Upper lobe of right lung (tissue), 1 donor: ENCODE measurements around the gene TTC24. TPM values are rescaled to one million over a fixed set of nuclear protein-coding genes. Genes with fewer than 3 reads are reported as not detected.

ENCODE experiments used
- ATAC-seq: fragments of 200-7000 bp; cut with Tn5 transposase; one replicate; pipeline ENCODE4 v1.9.1; 2020; ENCODE audit warnings: mild to moderate bottlenecking, moderate library complexity
- DNase-seq: peaks from one replicate; pipeline ENCODE4 v3.0.0-alpha.2; 2020
- H3K27ac ChIP-seq: fragments of 200-600 bp; one replicate; pipeline ENCODE4 v1.8.0; 2022
- H3K27me3 ChIP-seq: fragments of 200-600 bp; one replicate; pipeline ENCODE4 v1.8.0; 2022; ENCODE audit warnings: mild to moderate bottlenecking
- H3K36me3 ChIP-seq: fragments of 200-600 bp; one replicate; pipeline ENCODE4 v1.8.0; 2022
- H3K4me1 ChIP-seq: fragments of 200-600 bp; one replicate; pipeline ENCODE4 v1.8.0; 2022
- H3K4me3 ChIP-seq: fragments of 200-600 bp; one replicate; pipeline ENCODE4 v1.8.0; 2022; ENCODE audit warnings: mild to moderate bottlenecking
- H3K9me3 ChIP-seq: fragments of 200-600 bp; one replicate; pipeline ENCODE4 v1.8.0; 2022
- intact Hi-C: fragments of 100-400 bp; cut with DNase I; formaldehyde crosslinking; loops from one replicate; pipeline ENCODE4 v1.11.0; 2022
- total RNA-seq: library from RNA; stranded (reverse); fragmentation: NEBNext Ultra II Directional; extraction: Animal tissue kit (Norgen Biotek cat#: 25700); gene quantifications from one replicate; pipeline ENCODE4 v1.2.1, GENCODE V29; 2021
- TF ChIP-seq, protein P1 (sequence below): fragments of 200-600 bp; IDR thresholded peaks from one replicate; pipeline ENCODE4 v1.8.0; 2022; ENCODE audit warnings: antibody characterized with exemption
- donor health status: DM: no; HTN: yes; CAD: no; lungs with severe emphysema.

The TTC24 gene
- total RNA-seq, 1 donor from 2014 or later, result not detected

GRCh38 chr1:156616463-156616862 lies 36.9 kb downstream of the TTC24 start:
- H3K27me3 ChIP-seq, result peaks cover 24% of the 10 kb centered on the region
- peak; percentile 55 for ATAC-seq
- H3K9me3 ChIP-seq, result no peaks in the 10 kb centered on the region
- no peak overlapping the region for H3K4me3 ChIP-seq
- H3K4me1 ChIP-seq, result no peaks in the 10 kb centered on the region
- H3K36me3 ChIP-seq, result no peaks in the 10 kb centered on the region
- no peak for DNase-seq
- intact Hi-C loops, result no loop called here
- TF ChIP-seq, protein P1, sequence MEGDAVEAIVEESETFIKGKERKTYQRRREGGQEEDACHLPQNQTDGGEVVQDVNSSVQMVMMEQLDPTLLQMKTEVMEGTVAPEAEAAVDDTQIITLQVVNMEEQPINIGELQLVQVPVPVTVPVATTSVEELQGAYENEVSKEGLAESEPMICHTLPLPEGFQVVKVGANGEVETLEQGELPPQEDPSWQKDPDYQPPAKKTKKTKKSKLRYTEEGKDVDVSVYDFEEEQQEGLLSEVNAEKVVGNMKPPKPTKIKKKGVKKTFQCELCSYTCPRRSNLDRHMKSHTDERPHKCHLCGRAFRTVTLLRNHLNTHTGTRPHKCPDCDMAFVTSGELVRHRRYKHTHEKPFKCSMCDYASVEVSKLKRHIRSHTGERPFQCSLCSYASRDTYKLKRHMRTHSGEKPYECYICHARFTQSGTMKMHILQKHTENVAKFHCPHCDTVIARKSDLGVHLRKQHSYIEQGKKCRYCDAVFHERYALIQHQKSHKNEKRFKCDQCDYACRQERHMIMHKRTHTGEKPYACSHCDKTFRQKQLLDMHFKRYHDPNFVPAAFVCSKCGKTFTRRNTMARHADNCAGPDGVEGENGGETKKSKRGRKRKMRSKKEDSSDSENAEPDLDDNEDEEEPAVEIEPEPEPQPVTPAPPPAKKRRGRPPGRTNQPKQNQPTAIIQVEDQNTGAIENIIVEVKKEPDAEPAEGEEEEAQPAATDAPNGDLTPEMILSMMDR, result no peak
- H3K27ac ChIP-seq, result no peak overlapping the region

- Histone ChIP-seq H3K4me3 (no peak within 1 kb of the TSS), H3K27ac (no peak within 1 kb of the TSS), H3K27me3 (peaks cover 34% of the 10 kb centered on the region), H3K4me1 (peaks cover 4% of the 10 kb centered on the region), H3K36me3 (no peaks in the 10 kb centered on the region), H3K9me3 (no peaks in the 10 kb centered on the region)
- DNase-seq, result peak; percentile 35
- TF ChIP-seq, protein P1, result peak; percentile 24
- peak; percentile 29 for ATAC-seq
- intact Hi-C loops, result no loop called here
Measured at GRCh38 chr1:156618853-156619581, 39.5 kb downstream of the TTC24 start, which contains the start of gene HAPLN2. HAPLN2 (plus strand) TSS chr1:156619415; CDS start chr1:156623491, 4,076 bp downstream.

DNA sequence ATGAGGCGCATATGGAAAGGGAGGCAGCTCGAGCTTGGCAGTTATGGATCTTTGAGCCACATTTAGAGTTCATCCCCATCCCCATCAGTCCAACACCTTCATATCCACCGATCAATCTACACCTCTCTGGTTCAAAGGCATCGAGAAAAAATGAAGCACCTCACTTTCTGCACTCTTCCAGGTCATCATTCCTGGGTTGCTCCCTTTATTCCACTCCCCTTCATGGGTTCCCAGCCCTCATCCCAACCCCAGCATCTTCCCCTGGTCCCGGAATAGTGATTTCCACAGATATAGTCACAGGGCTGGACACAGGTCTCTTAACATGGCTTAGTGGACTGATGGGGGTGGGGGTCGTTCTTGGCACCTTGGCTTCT lies 40.0 kb downstream of the TTC24 start:
- H3K9me3 ChIP-seq, result no peaks in the 10 kb centered on the region
- H3K27ac ChIP-seq, result no peak overlapping the region
- peaks cover 8% of the 10 kb centered on the region for H3K4me1 ChIP-seq
- peaks cover 40% of the 10 kb centered on the region for H3K27me3 ChIP-seq
- H3K4me3 ChIP-seq, result no peak overlapping the region
- TF ChIP-seq, protein P1, result no peak
- no peaks in the 10 kb centered on the region for H3K36me3 ChIP-seq
- DNase-seq (peak; percentile 11), ATAC-seq (no peak)
- intact Hi-C loops, result no loop called here

GRCh38 chr1:156622581-156623297 lies 43.2 kb downstream of the TTC24 start:
- H3K4me1 ChIP-seq, result peaks cover 23% of the 10 kb centered on the region
- H3K4me3 ChIP-seq, result no peak overlapping the region
- intact Hi-C loops, result loop anchor here (10.0 kb wide), 1 partner anchor 52 kb away; the partner anchor contains the start of gene NES
- no peaks in the 10 kb centered on the region for H3K36me3 ChIP-seq
- no peak overlapping the region for H3K27ac ChIP-seq
- DNase-seq (peak; percentile 25), ATAC-seq (no peak)
- TF ChIP-seq, protein P1, result no peak
- H3K27me3 ChIP-seq, result peaks cover 71% of the 10 kb centered on the region
- H3K9me3 ChIP-seq, result no peaks in the 10 kb centered on the region

GRCh38 chr1:156623946-156624813 lies 44.7 kb downstream of the TTC24 start:
- Histone ChIP-seq H3K9me3 (no peaks in the 10 kb centered on the region), H3K27ac (peak overlapping the region; percentile 42), H3K27me3 (peaks cover 79% of the 10 kb centered on the region), H3K4me1 (peaks cover 23% of the 10 kb centered on the region), H3K36me3 (no peaks in the 10 kb centered on the region), H3K4me3 (peak overlapping the region; percentile 39)
- TF ChIP-seq, protein P1, result peak; percentile 37
- ATAC-seq, result peak; percentile 64
- peak; percentile 73 for DNase-seq
- intact Hi-C loops, result loop anchor here (10.0 kb wide), 1 partner anchor 51 kb away; the partner anchor contains the start of gene NES
